ENCODE measurements around the gene ZBTB18.

DNA sequence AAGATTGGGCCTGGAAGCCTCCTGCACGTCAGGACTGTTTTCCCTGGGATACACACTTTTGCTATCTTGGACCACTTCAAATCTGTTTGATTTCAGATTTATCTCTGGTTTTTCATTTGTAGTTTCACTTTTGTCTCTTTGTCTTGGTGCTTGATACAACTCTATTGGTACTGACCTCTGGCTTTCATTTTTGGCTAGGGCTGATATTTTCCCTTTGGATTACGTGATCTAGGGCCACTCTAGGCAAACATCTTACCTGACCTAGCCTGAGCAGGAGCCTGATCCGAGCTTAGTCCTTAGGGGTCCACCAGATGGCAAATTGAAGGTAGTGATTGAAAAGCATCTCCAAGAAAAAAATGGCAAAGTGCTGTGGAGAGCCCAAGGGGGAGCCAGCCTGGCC lies 39.6 kb downstream of the ZBTB18 start:
- TF ChIP-seq POLR2A (IDR thresholded peaks at IDR 0.05; ENCODE audit: extremely low read depth, insufficient read length): no peak
- TF ChIP-seq, protein P1, sequence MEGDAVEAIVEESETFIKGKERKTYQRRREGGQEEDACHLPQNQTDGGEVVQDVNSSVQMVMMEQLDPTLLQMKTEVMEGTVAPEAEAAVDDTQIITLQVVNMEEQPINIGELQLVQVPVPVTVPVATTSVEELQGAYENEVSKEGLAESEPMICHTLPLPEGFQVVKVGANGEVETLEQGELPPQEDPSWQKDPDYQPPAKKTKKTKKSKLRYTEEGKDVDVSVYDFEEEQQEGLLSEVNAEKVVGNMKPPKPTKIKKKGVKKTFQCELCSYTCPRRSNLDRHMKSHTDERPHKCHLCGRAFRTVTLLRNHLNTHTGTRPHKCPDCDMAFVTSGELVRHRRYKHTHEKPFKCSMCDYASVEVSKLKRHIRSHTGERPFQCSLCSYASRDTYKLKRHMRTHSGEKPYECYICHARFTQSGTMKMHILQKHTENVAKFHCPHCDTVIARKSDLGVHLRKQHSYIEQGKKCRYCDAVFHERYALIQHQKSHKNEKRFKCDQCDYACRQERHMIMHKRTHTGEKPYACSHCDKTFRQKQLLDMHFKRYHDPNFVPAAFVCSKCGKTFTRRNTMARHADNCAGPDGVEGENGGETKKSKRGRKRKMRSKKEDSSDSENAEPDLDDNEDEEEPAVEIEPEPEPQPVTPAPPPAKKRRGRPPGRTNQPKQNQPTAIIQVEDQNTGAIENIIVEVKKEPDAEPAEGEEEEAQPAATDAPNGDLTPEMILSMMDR (IDR thresholded peaks at IDR 0.05; ENCODE audit: low read depth, low read length): no peak
